ENCODE results near the gene TMEM204.
"Not testable (repeated sequence)": the region's sequence is repeated elsewhere in the genome, so short reads cannot be mapped to it uniquely, and the experiment has no call there.

The TMEM204 gene

GRCh38 chr16:1560866-1561265 lies 27.4 kb downstream of the TMEM204 start:
- no peak for DNase-seq

- DNase-seq: no peak
Measured at GRCh38 chr16:1561266-1561665, 27.8 kb downstream of the TMEM204 start.

- no peak for DNase-seq
Measured at GRCh38 chr16:1561836-1562235, 28.4 kb downstream of the TMEM204 start.

GRCh38 chr16:1563786-1564185 lies 30.3 kb downstream of the TMEM204 start:
- DNase-seq: no peak

- DNase-seq: no peak
Measured at GRCh38 chr16:1564325-1564724, 30.9 kb downstream of the TMEM204 start.

GRCh38 chr16:1565083-1565805 lies 31.8 kb downstream of the TMEM204 start:
- DNase-seq: no peak

GRCh38 chr16:1567988-1568387 lies 34.5 kb downstream of the TMEM204 start:
- DNase-seq: no peak

GRCh38 chr16:1571012-1571671 lies 37.7 kb downstream of the TMEM204 start:
- no peak for DNase-seq

GRCh38 chr16:1572673-1573072 lies 39.2 kb downstream of the TMEM204 start:
- DNase-seq: no peak

- no peak for DNase-seq
Measured at GRCh38 chr16:1573301-1573700, 39.8 kb downstream of the TMEM204 start.

- DNase-seq: no peak
Measured at GRCh38 chr16:1575578-1575977, 42.1 kb downstream of the TMEM204 start.

GRCh38 chr16:1579214-1579613 lies 45.7 kb downstream of the TMEM204 start:
- no peak for DNase-seq

GRCh38 chr16:1580256-1580655 lies 46.8 kb downstream of the TMEM204 start:
- no peak for DNase-seq

- no peak for DNase-seq
Measured at GRCh38 chr16:1580956-1581355, 47.5 kb downstream of the TMEM204 start.

- no peak for DNase-seq
Measured at GRCh38 chr16:1581804-1582203, 48.3 kb downstream of the TMEM204 start.

- no peak for DNase-seq
Measured at GRCh38 chr16:1583180-1583579, 49.7 kb downstream of the TMEM204 start.

GRCh38 chr16:1584926-1585484 lies 51.5 kb downstream of the TMEM204 start:
- DNase-seq: no peak

GRCh38 chr16:1590366-1590765 lies 56.9 kb downstream of the TMEM204 start:
- DNase-seq: no peak

- no peak for DNase-seq
Measured at GRCh38 chr16:1590930-1591705, 57.7 kb downstream of the TMEM204 start.

GRCh38 chr16:1592446-1592845 lies 59.0 kb downstream of the TMEM204 start:
- DNase-seq: no peak

- not testable (repeated sequence) for DNase-seq
Measured at GRCh38 chr16:1595511-1595910, 62.0 kb downstream of the TMEM204 start.

- DNase-seq: no peak
Measured at GRCh38 chr16:1596516-1596915, 63.0 kb downstream of the TMEM204 start.

GRCh38 chr16:1597154-1597553 lies 63.7 kb downstream of the TMEM204 start:
- DNase-seq: no peak

- no peak for DNase-seq
Measured at GRCh38 chr16:1601031-1601430, 67.6 kb downstream of the TMEM204 start.

All from activated T-cell treated with anti-CD3 and anti-CD28 coated beads, Interleukin-2, amount 50 U/mL, for 1 hour (primary cell).